Measurements from ENCODE around the gene BTBD9. TPM values are rescaled to one million over a fixed set of nuclear protein-coding genes. Genes with fewer than 3 reads are reported as not detected.

The BTBD9 gene
- total RNA-seq, 1 donor from 2014 or later = 49.7 TPM

GRCh38 chr6:38518511-38519304 lies 121.0 kb downstream of the BTBD9 start:
- H3K4me3 ChIP-seq = no peak overlapping the region
- DNase-seq = no peak
- peaks cover 10% of the 10 kb centered on the region for H3K4me1 ChIP-seq
- no peak overlapping the region for H3K27ac ChIP-seq
- intact Hi-C loops (cut with DNase I) = no loop called here
- no peaks in the 10 kb centered on the region for H3K27me3 ChIP-seq (ENCODE audit: low read depth)
- TF ChIP-seq, protein P1, sequence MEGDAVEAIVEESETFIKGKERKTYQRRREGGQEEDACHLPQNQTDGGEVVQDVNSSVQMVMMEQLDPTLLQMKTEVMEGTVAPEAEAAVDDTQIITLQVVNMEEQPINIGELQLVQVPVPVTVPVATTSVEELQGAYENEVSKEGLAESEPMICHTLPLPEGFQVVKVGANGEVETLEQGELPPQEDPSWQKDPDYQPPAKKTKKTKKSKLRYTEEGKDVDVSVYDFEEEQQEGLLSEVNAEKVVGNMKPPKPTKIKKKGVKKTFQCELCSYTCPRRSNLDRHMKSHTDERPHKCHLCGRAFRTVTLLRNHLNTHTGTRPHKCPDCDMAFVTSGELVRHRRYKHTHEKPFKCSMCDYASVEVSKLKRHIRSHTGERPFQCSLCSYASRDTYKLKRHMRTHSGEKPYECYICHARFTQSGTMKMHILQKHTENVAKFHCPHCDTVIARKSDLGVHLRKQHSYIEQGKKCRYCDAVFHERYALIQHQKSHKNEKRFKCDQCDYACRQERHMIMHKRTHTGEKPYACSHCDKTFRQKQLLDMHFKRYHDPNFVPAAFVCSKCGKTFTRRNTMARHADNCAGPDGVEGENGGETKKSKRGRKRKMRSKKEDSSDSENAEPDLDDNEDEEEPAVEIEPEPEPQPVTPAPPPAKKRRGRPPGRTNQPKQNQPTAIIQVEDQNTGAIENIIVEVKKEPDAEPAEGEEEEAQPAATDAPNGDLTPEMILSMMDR (IDR thresholded peaks at IDR 0.05) = no peak
- no peak for ATAC-seq
- H3K9me3 ChIP-seq = no peaks in the 10 kb centered on the region
- no peaks in the 10 kb centered on the region for H3K36me3 ChIP-seq

- no peaks in the 10 kb centered on the region for H3K9me3 ChIP-seq
- no peak overlapping the region for H3K27ac ChIP-seq
- H3K36me3 ChIP-seq = no peaks in the 10 kb centered on the region
- TF ChIP-seq, protein P1 (IDR thresholded peaks at IDR 0.05) = no peak
- H3K27me3 ChIP-seq (ENCODE audit: low read depth) = no peaks in the 10 kb centered on the region
- peaks cover 10% of the 10 kb centered on the region for H3K4me1 ChIP-seq
- no peak overlapping the region for H3K4me3 ChIP-seq
- ATAC-seq (no peak), DNase-seq (no peak)
- intact Hi-C loops (cut with DNase I) = no loop called here
Measured at GRCh38 chr6:38517005-38517404, 122.7 kb downstream of the BTBD9 start.

DNA sequence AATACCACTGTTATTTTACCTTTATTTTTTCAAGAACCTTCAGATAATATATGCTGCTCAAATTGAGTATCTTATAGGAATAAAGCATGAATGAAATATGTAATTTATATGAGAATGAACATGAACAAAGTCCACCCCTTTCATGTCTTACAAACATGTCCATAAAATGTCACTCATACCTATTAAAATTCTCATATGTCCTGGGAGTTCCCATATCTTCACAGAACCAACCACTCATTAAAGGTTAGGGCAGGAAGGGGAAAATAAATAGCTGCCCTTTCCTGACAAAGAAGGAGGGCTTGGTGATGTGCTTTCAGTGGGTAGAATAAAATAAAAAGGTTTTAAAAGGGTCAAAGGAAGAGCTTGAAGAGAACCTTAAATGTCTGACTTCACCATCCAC lies 125.3 kb downstream of the BTBD9 start:
- DNase-seq = no peak
- Histone ChIP-seq H3K9me3 (no peaks in the 10 kb centered on the region), H3K27me3 (ENCODE audit: low read depth) (no peaks in the 10 kb centered on the region), H3K36me3 (no peaks in the 10 kb centered on the region), H3K4me1 (peaks cover 16% of the 10 kb centered on the region), H3K4me3 (no peak overlapping the region), H3K27ac (no peak overlapping the region)
- TF ChIP-seq, protein P1 (IDR thresholded peaks at IDR 0.05) = no peak
- intact Hi-C loops (cut with DNase I) = no loop called here
- no peak for ATAC-seq

GRCh38 chr6:38512211-38512610 lies 127.5 kb downstream of the BTBD9 start:
- no peak for DNase-seq
- no peaks in the 10 kb centered on the region for H3K27me3 ChIP-seq (ENCODE audit: low read depth)
- H3K9me3 ChIP-seq = no peaks in the 10 kb centered on the region
- TF ChIP-seq, protein P1 (IDR thresholded peaks at IDR 0.05) = no peak
- H3K4me1 ChIP-seq = peaks cover 23% of the 10 kb centered on the region
- H3K4me3 ChIP-seq = no peak overlapping the region
- no peak overlapping the region for H3K27ac ChIP-seq
- no peaks in the 10 kb centered on the region for H3K36me3 ChIP-seq
- intact Hi-C loops (cut with DNase I) = no loop called here
- no peak for ATAC-seq

GRCh38 chr6:38510205-38510604 lies 129.5 kb downstream of the BTBD9 start:
- no peak for ATAC-seq
- no peak overlapping the region for H3K27ac ChIP-seq
- peaks cover 17% of the 10 kb centered on the region for H3K4me1 ChIP-seq
- no peak overlapping the region for H3K4me3 ChIP-seq
- intact Hi-C loops (cut with DNase I) = no loop called here
- no peaks in the 10 kb centered on the region for H3K27me3 ChIP-seq (ENCODE audit: low read depth)
- TF ChIP-seq, protein P1 (IDR thresholded peaks at IDR 0.05) = no peak
- H3K36me3 ChIP-seq = no peaks in the 10 kb centered on the region
- H3K9me3 ChIP-seq = no peaks in the 10 kb centered on the region
- no peak for DNase-seq
